ENCODE measurements around the gene MACC1.

- no peak for TF ChIP-seq CTCF (IDR thresholded peaks at IDR 0.05)
- no peak for TF ChIP-seq EP300 (IDR thresholded peaks at IDR 0.05)
- TF ChIP-seq POLR2A (IDR thresholded peaks at IDR 0.05) = no peak
Observed at GRCh38 chr7:20141666-20142065, 75.5 kb downstream of the MACC1 start.

Measured in tibial nerve (tissue), 4 donors.